SU-DHL-6 (cell line): Measurements from ENCODE around the gene FOXO3.

Experiments used
- EZH2phosphoT487 ChIP-seq: fragments of 200-600 bp; sonication (generic), shearing (Covaris generic); conservative IDR thresholded peaks from 2 replicates; pipeline ENCODE4 v1.6.1; 2018; ENCODE audit warnings: mild to moderate bottlenecking, antibody characterized with exemption, low read length, moderate library complexity, mixed read lengths
- TF ChIP-seq, protein P1 (sequence below): fragments of 200-600 bp; sonication (generic); IDR thresholded peaks from one replicate; pipeline ENCODE4 v1.5.1; 2017; ENCODE audit warnings: antibody characterized with exemption, mild to moderate bottlenecking, low read length, moderate library complexity; ENCODE audit not compliant: insufficient read depth, poor library complexity, severe bottlenecking

GRCh38 chr6:108640104-108640503 lies 79.4 kb downstream of the FOXO3 start:
- TF ChIP-seq, protein P1, sequence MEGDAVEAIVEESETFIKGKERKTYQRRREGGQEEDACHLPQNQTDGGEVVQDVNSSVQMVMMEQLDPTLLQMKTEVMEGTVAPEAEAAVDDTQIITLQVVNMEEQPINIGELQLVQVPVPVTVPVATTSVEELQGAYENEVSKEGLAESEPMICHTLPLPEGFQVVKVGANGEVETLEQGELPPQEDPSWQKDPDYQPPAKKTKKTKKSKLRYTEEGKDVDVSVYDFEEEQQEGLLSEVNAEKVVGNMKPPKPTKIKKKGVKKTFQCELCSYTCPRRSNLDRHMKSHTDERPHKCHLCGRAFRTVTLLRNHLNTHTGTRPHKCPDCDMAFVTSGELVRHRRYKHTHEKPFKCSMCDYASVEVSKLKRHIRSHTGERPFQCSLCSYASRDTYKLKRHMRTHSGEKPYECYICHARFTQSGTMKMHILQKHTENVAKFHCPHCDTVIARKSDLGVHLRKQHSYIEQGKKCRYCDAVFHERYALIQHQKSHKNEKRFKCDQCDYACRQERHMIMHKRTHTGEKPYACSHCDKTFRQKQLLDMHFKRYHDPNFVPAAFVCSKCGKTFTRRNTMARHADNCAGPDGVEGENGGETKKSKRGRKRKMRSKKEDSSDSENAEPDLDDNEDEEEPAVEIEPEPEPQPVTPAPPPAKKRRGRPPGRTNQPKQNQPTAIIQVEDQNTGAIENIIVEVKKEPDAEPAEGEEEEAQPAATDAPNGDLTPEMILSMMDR: no peak
- no peak for TF ChIP-seq EZH2phosphoT487
